ENCODE data around the gene ANKRD34C.

Gene ANKRD34C

GRCh38 chr15:79283252-79284048 lies 928 bp downstream of the ANKRD34C start:
- Histone ChIP-seq H3K27ac (ENCODE audit: poor library complexity, severe bottlenecking) (no peak overlapping the region), H3K4me3 (ENCODE audit: severe bottlenecking) (no peak overlapping the region), H3K36me3 (ENCODE audit: low read depth) (no peaks in the 10 kb centered on the region), H3K27me3 (ENCODE audit: insufficient read depth, poor library complexity, severe bottlenecking) (peaks cover 65% of the 10 kb centered on the region), H3K4me1 (ENCODE audit: insufficient read depth, poor library complexity, severe bottlenecking) (no peaks in the 10 kb centered on the region), H3K9me3 (ENCODE audit: severe bottlenecking) (no peaks in the 10 kb centered on the region)
- DNase-seq (ENCODE audit: low spot score) (peak; percentile 73), ATAC-seq (ENCODE audit: low read depth) (peak; percentile 82)
- no peak for TF ChIP-seq CTCF (IDR thresholded peaks at IDR 0.05; ENCODE audit: poor library complexity, severe bottlenecking)

GRCh38 chr15:79290642-79291275 lies 8.2 kb downstream of the ANKRD34C start:
- no peak for TF ChIP-seq CTCF (IDR thresholded peaks at IDR 0.05; ENCODE audit: poor library complexity, severe bottlenecking)
- DNase-seq (ENCODE audit: low spot score) (no peak), ATAC-seq (ENCODE audit: low read depth) (no peak)
- Histone ChIP-seq H3K9me3 (ENCODE audit: severe bottlenecking) (no peaks in the 10 kb centered on the region), H3K4me3 (ENCODE audit: severe bottlenecking) (no peak overlapping the region), H3K27ac (ENCODE audit: poor library complexity, severe bottlenecking) (no peak overlapping the region), H3K4me1 (ENCODE audit: insufficient read depth, poor library complexity, severe bottlenecking) (no peaks in the 10 kb centered on the region), H3K27me3 (ENCODE audit: insufficient read depth, poor library complexity, severe bottlenecking) (peaks cover under 1% of the 10 kb centered on the region), H3K36me3 (ENCODE audit: low read depth) (no peaks in the 10 kb centered on the region)

- no peaks in the 10 kb centered on the region for H3K9me3 ChIP-seq (ENCODE audit: severe bottlenecking)
- no peak for TF ChIP-seq CTCF (IDR thresholded peaks at IDR 0.05; ENCODE audit: poor library complexity, severe bottlenecking)
- H3K27ac ChIP-seq (ENCODE audit: poor library complexity, severe bottlenecking): no peak overlapping the region
Measured at GRCh38 chr15:79292011-79292410, 9.5 kb downstream of the ANKRD34C start.

GRCh38 chr15:79294075-79294474 lies 11.6 kb downstream of the ANKRD34C start:
- Histone ChIP-seq H3K9me3 (ENCODE audit: severe bottlenecking) (no peaks in the 10 kb centered on the region), H3K27ac (ENCODE audit: poor library complexity, severe bottlenecking) (no peak overlapping the region), H3K27me3 (ENCODE audit: insufficient read depth, poor library complexity, severe bottlenecking) (peaks cover 6% of the 10 kb centered on the region), H3K4me3 (ENCODE audit: severe bottlenecking) (no peak overlapping the region), H3K36me3 (ENCODE audit: low read depth) (no peaks in the 10 kb centered on the region), H3K4me1 (ENCODE audit: insufficient read depth, poor library complexity, severe bottlenecking) (no peaks in the 10 kb centered on the region)
- ATAC-seq (ENCODE audit: low read depth): no peak
- TF ChIP-seq CTCF (IDR thresholded peaks at IDR 0.05; ENCODE audit: poor library complexity, severe bottlenecking): no peak
- DNase-seq (ENCODE audit: low spot score): no peak

More at GRCh38 chr15:79292011-79292410, 9.5 kb downstream of the ANKRD34C start:
- no peak overlapping the region for H3K4me3 ChIP-seq (ENCODE audit: severe bottlenecking)
- ATAC-seq (ENCODE audit: low read depth): no peak
- H3K27me3 ChIP-seq (ENCODE audit: insufficient read depth, poor library complexity, severe bottlenecking): no peaks in the 10 kb centered on the region
- H3K36me3 ChIP-seq (ENCODE audit: low read depth): no peaks in the 10 kb centered on the region
- H3K4me1 ChIP-seq (ENCODE audit: insufficient read depth, poor library complexity, severe bottlenecking): no peaks in the 10 kb centered on the region
- DNase-seq (ENCODE audit: low spot score): no peak

GRCh38 chr15:79296583-79296982 lies 14.1 kb downstream of the ANKRD34C start:
- Histone ChIP-seq H3K27ac (ENCODE audit: poor library complexity, severe bottlenecking) (no peak overlapping the region), H3K36me3 (ENCODE audit: low read depth) (no peaks in the 10 kb centered on the region), H3K4me1 (ENCODE audit: insufficient read depth, poor library complexity, severe bottlenecking) (no peaks in the 10 kb centered on the region), H3K27me3 (ENCODE audit: insufficient read depth, poor library complexity, severe bottlenecking) (peaks cover 31% of the 10 kb centered on the region), H3K4me3 (ENCODE audit: severe bottlenecking) (no peak overlapping the region), H3K9me3 (ENCODE audit: severe bottlenecking) (no peaks in the 10 kb centered on the region)
- peak; percentile 50 for TF ChIP-seq CTCF (IDR thresholded peaks at IDR 0.05; ENCODE audit: poor library complexity, severe bottlenecking)
- ATAC-seq (ENCODE audit: low read depth): no peak
- no peak for DNase-seq (ENCODE audit: low spot score)
